Fibroblast of the aortic adventitia (primary cell): Measurements from ENCODE around the gene ICAM2. TPM values are rescaled to one million over a fixed set of nuclear protein-coding genes. Genes with fewer than 3 reads are reported as not detected.

ENCODE experiments used
- DNase-seq: peaks from one replicate; pipeline ENCODE4 v3.0.0-alpha.2; 2010; ENCODE audit warnings: low read depth
- H3K4me3 ChIP-seq: 2 replicates; pipeline ENCODE4 v1.5.1; 2011; ENCODE audit warnings: low read depth, mild to moderate bottlenecking, control low read depth, low read length, moderate library complexity
- total RNA-seq: library from RNA; depleted of rRNA; stranded (reverse); fragments of >200 nt; gene quantifications from 2 replicates; pipeline ENCODE4 v1.2.3, GENCODE V29; 2012; ENCODE audit warnings: low replicate concordance
- TF ChIP-seq, protein P1 (sequence below): IDR thresholded peaks from 2 replicates; pipeline ENCODE4 v1.5.1; 2011; ENCODE audit warnings: mild to moderate bottlenecking, low read length, control low read depth, inconsistent platforms; ENCODE audit not compliant: insufficient read depth

ICAM2 gene
- total RNA-seq, 1 donor: 2.6 TPM

GRCh38 chr17:63988741-63989621 is 31.5 kb downstream of the ICAM2 start:
- TF ChIP-seq, protein P1, sequence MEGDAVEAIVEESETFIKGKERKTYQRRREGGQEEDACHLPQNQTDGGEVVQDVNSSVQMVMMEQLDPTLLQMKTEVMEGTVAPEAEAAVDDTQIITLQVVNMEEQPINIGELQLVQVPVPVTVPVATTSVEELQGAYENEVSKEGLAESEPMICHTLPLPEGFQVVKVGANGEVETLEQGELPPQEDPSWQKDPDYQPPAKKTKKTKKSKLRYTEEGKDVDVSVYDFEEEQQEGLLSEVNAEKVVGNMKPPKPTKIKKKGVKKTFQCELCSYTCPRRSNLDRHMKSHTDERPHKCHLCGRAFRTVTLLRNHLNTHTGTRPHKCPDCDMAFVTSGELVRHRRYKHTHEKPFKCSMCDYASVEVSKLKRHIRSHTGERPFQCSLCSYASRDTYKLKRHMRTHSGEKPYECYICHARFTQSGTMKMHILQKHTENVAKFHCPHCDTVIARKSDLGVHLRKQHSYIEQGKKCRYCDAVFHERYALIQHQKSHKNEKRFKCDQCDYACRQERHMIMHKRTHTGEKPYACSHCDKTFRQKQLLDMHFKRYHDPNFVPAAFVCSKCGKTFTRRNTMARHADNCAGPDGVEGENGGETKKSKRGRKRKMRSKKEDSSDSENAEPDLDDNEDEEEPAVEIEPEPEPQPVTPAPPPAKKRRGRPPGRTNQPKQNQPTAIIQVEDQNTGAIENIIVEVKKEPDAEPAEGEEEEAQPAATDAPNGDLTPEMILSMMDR: no peak
- no peak overlapping the region for H3K4me3 ChIP-seq
- no peak for DNase-seq

DNA sequence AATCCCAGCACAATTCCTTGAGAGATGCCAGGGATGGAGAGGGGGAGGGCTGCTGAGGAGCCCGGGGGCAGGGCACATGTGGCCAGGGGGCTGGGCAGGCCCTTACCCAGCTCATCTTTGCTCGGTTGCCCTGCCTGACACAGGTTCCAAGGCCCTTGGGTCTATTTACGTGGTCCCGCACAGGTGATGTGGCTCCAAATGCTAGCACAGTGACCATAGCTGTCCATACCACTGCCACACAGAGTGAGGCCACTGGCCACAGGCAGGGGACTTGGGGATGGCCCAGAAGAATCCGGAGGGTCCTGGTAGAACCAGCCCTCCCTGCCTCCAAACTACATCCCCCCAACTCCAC is 32.3 kb downstream of the ICAM2 start:
- TF ChIP-seq, protein P1: no peak
- no peak for DNase-seq
- no peak overlapping the region for H3K4me3 ChIP-seq

- no peak for DNase-seq
- TF ChIP-seq, protein P1: no peak
- H3K4me3 ChIP-seq: no peak overlapping the region
Measured at GRCh38 chr17:63987221-63988126, 33.0 kb downstream of the ICAM2 start.

DNA sequence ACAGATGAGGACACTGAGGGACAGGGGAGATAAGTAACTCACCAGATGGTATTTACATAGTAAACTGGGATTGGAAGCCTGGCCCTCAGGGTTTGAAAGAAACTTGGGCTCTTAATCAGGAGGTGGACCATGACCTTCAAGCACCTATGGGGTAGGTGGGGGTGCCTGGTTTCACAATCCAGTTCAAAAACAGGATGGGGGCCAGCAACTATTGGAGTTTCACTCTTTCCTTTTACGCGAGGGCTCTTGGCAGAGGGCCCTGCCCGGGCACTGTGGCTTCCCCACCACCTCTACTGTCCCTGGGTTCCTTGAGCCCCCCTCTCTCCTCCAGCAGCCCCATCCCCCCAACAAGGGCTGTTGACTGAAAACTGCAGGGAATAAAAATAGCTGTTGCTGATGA is 33.6 kb downstream of the ICAM2 start:
- DNase-seq: no peak
- TF ChIP-seq, protein P1: no peak
- no peak overlapping the region for H3K4me3 ChIP-seq

- DNase-seq: no peak
- no peak overlapping the region for H3K4me3 ChIP-seq
- TF ChIP-seq, protein P1: no peak
Measured at GRCh38 chr17:63985387-63986140, 34.9 kb downstream of the ICAM2 start.

GRCh38 chr17:63984651-63985386 is 35.6 kb downstream of the ICAM2 start:
- peak; percentile 94 for DNase-seq
- no peak overlapping the region for H3K4me3 ChIP-seq
- TF ChIP-seq, protein P1: no peak
